ENCODE data around the gene SRSF4.

- TF ChIP-seq POLR2A (IDR thresholded peaks at IDR 0.05) (no peak), CTCF (IDR thresholded peaks at IDR 0.05) (no peak)
Observed at GRCh38 chr1:29225361-29225760, 43.7 kb upstream of the SRSF4 start.
